Lung (tissue), 12 donors: ENCODE results near the gene NUSAP1. TPM values are rescaled to one million over a fixed set of nuclear protein-coding genes. Genes with fewer than 3 reads are reported as not detected.

Experiments used
- ATAC-seq: fragments of 200-7000 bp; cut with Tn5 transposase; one replicate; pipeline ENCODE4 v1.9.1; 2020; ENCODE audit warnings: moderate number of reproducible peaks; ENCODE audit not compliant: insufficient read depth, low FRiP score
- DNase-seq, 3 donors: peaks; one replicate each; pipeline ENCODE4 v3.0.0-alpha.2; 2013 to 2017
- H3K27ac ChIP-seq, 2 donors: one replicate each; pipeline ENCODE4 v1.5.1; 2013; ENCODE audit warnings: mild to moderate bottlenecking in 2 of 2, moderate library complexity in 2 of 2, control low read depth in 1 of 2, inconsistent platforms in 1 of 2, low read depth in 1 of 2, low read length in 1 of 2
- H3K27me3 ChIP-seq, 3 donors: one replicate each; pipeline ENCODE4 v1.5.1; 2013; ENCODE audit warnings: low read length in 2 of 3; ENCODE audit not compliant: control insufficient read depth in 3 of 3, insufficient read depth in 3 of 3
- H3K36me3 ChIP-seq, 4 donors: one replicate each; pipeline ENCODE4 v1.5.1; 2013; ENCODE audit warnings: low read length in 4 of 4, mild to moderate bottlenecking in 1 of 4, moderate library complexity in 1 of 4; ENCODE audit not compliant: control insufficient read depth in 4 of 4, insufficient read depth in 4 of 4
- H3K4me1 ChIP-seq, 5 donors: one replicate each; pipeline ENCODE4 v1.5.1; 2013; ENCODE audit warnings: low read length in 5 of 5, mild to moderate bottlenecking in 2 of 5, moderate library complexity in 1 of 5; ENCODE audit not compliant: control insufficient read depth in 5 of 5, insufficient read depth in 5 of 5
- H3K4me3 ChIP-seq: one replicate; pipeline ENCODE4 v1.5.1; 2013; ENCODE audit warnings: mild to moderate bottlenecking, control low read depth, moderate library complexity
- H3K9ac ChIP-seq, 2 donors: one replicate each; pipeline ENCODE4 v1.5.1; 2013; ENCODE audit warnings: low read length in 2 of 2, control low read depth in 1 of 2; ENCODE audit not compliant: insufficient read depth in 1 of 2
- H3K9me3 ChIP-seq, 4 donors: one replicate each; pipeline ENCODE4 v1.5.1; 2013; ENCODE audit warnings: low read length in 3 of 4, mild to moderate bottlenecking in 1 of 4, moderate library complexity in 1 of 4; ENCODE audit not compliant: control insufficient read depth in 4 of 4, insufficient read depth in 3 of 4
- CTCF ChIP-seq: IDR thresholded peaks from 2 replicates; pipeline ENCODE4 v1.5.1; 2012; ENCODE audit warnings: mild to moderate bottlenecking; ENCODE audit errors: control extremely low read depth, extremely low read depth
- WGBS, 2 donors: extraction: QIAGEN DNeasy Blood & Tissue Kit; methylation state at CpG; one replicate each; pipeline ENCODE4 v1.1.7; 2013; 5-methylcytosine and 5-hydroxymethylcytosine counted together
- polyA plus RNA-seq, 2 donors: library from polyadenylated mRNA; stranded (reverse); fragments of 200-250 nt; gene quantifications; one replicate each; pipeline ENCODE4 v1.2.1, GENCODE V29; 2013
- total RNA-seq, 2 donors: library from RNA; depleted of rRNA in 1 of 2; stranded (reverse); fragments of >200 nt in 1 of 2; gene quantifications; one replicate each; pipeline ENCODE4 v1.2.1, GENCODE V29; 2014 to 2021
- donor health status: control.
- donor health status: control.
- donor health status: Bipolar disorder and iron deficiency.
- donor health status: healthy.
- donor health status: DM: yes; HTN: yes; CAD: no.

The NUSAP1 gene
- total and polyA plus RNA-seq, 4 donors = 3.7 to 24.1 (median 6.5) TPM

GRCh38 chr15:41401904-41402267 is 69.2 kb downstream of the NUSAP1 start:
- H3K27ac ChIP-seq = peak overlapping the region; percentile 81 to 97
- H3K27me3 ChIP-seq = no peaks in the 10 kb centered on the region
- no peak for ATAC-seq
- peaks cover 0 to 6% (median 0%) of the 10 kb centered on the region in 5 donors for H3K4me1 ChIP-seq
- H3K36me3 ChIP-seq = peaks cover 0 to 3% (median under 1%) of the 10 kb centered on the region in 4 donors
- 6 to 9% methylated on average over 9 of the region's 9 CpGs for WGBS, 2 donors
- DNase-seq = no peak
- H3K4me3 ChIP-seq = peak overlapping the region; percentile 96
- no peaks in the 10 kb centered on the region for H3K9me3 ChIP-seq
- peak overlapping the region; percentile 55 to 87 for H3K9ac ChIP-seq
- no peak for TF ChIP-seq CTCF

GRCh38 chr15:41407341-41407740 is 74.7 kb downstream of the NUSAP1 start:
- Histone ChIP-seq H3K9me3 (no peaks in the 10 kb centered on the region), H3K27ac (no peak overlapping the region), H3K4me1 (peaks cover 0 to 3% (median 0%) of the 10 kb centered on the region in 5 donors), H3K27me3 (no peaks in the 10 kb centered on the region), H3K36me3 (no peaks in the 10 kb centered on the region), H3K4me3 (no peak overlapping the region), H3K9ac (no peak overlapping the region)
- DNase-seq = no peak
- no peak for TF ChIP-seq CTCF
- 65 to 75% methylated on average over 5 of the region's 5 CpGs for WGBS, 2 donors
- no peak for ATAC-seq

GRCh38 chr15:41408234-41408641 is 75.6 kb downstream of the NUSAP1 start:
- peak in 1 of 3 donors; percentile 38 for DNase-seq
- Histone ChIP-seq H3K27me3 (no peaks in the 10 kb centered on the region), H3K4me3 (no peak overlapping the region), H3K9ac (peak overlapping the region in 1 of 2 donors; percentile 49), H3K36me3 (no peaks in the 10 kb centered on the region), H3K9me3 (no peaks in the 10 kb centered on the region), H3K27ac (no peak overlapping the region), H3K4me1 (no peaks in the 10 kb centered on the region)
- no peak for TF ChIP-seq CTCF
- no peak for ATAC-seq
- 79 to 88% methylated on average over 2 of the region's 2 CpGs for WGBS, 2 donors

- WGBS, 2 donors = 79 to 86% methylated on average over 2 of the region's 2 CpGs
- H3K9me3 ChIP-seq = no peaks in the 10 kb centered on the region
These were observed 78.3 kb downstream of the NUSAP1 start for GRCh38 chr15:41411031-41411430.

More at GRCh38 chr15:41411031-41411430, 78.3 kb downstream of the NUSAP1 start:
- Histone ChIP-seq H3K4me3 (no peak overlapping the region), H3K27ac (no peak overlapping the region), H3K27me3 (no peaks in the 10 kb centered on the region), H3K36me3 (no peaks in the 10 kb centered on the region), H3K9ac (no peak overlapping the region), H3K4me1 (peaks cover 0 to 4% (median 0%) of the 10 kb centered on the region in 5 donors)
- TF ChIP-seq CTCF = no peak
- ATAC-seq (no peak), DNase-seq (no peak)
